Common myeloid progenitor, CD34-positive (primary cell): ENCODE measurements around the gene PMS2. TPM values are rescaled to one million over a fixed set of nuclear protein-coding genes. Genes with fewer than 3 reads are reported as not detected.
A peak's percentile ranks its signal among the peaks of the same experiment; 100 is the strongest.
"Not testable (repeated sequence)": the region's sequence is repeated elsewhere in the genome, so short reads cannot be mapped to it uniquely, and the experiment has no call there.

Experiments
- CTCF ChIA-PET: fragments of 350-600 bp; sonication (Branson Sonifier 250); formaldehyde crosslinking; loops from one replicate; lab custom pipeline; 2021; ENCODE audit warnings: antibody characterized with exemption; lab: Charles Lee
- POLR2A ChIA-PET: fragments of 350-600 bp; sonication (Branson Sonifier 250); formaldehyde crosslinking; loops from one replicate; lab custom pipeline; 2021; ENCODE audit warnings: antibody characterized with exemption; lab: Charles Lee
- DNase-seq, 3 donors: peaks; one replicate each; pipeline versions ENCODE4 v3.0.0 to v3.0.0-alpha.2; 2013
- H3K27ac ChIP-seq, 2 experiments: 1 replicate in 1 of 2; 2 replicates in 1 of 2; pipeline ENCODE4 v1.7.0; 2013; ENCODE audit warnings: inconsistent platforms in 2 of 2, low read length in 2 of 2, mild to moderate bottlenecking in 2 of 2, low read depth in 1 of 2, moderate library complexity in 1 of 2; ENCODE audit not compliant: severe bottlenecking in 2 of 2, insufficient read depth in 1 of 2, poor library complexity in 1 of 2
- H3K27me3 ChIP-seq, 5 experiments: replicated peaks in 2 of 5; 1 replicate in 3 of 5; 2 replicates in 2 of 5; pipeline versions ENCODE4 v1.6.1 to v1.7.0; 2013; ENCODE audit warnings: low read length in 4 of 5, mild to moderate bottlenecking in 2 of 5, moderate library complexity in 2 of 5, inconsistent platforms in 1 of 5; ENCODE audit not compliant: insufficient read depth in 5 of 5, control insufficient read depth in 4 of 5
- H3K36me3 ChIP-seq, 4 experiments: 1 replicate in 2 of 4; 2 replicates in 2 of 4; pipeline versions ENCODE4 v1.6.1 to v1.7.0; 2013; ENCODE audit warnings: low read length in 3 of 4, control low read depth in 1 of 4, mild to moderate bottlenecking in 1 of 4; ENCODE audit not compliant: control insufficient read depth in 4 of 4, insufficient read depth in 4 of 4
- H3K4me1 ChIP-seq, 4 experiments: 1 replicate in 3 of 4; 2 replicates in 1 of 4; pipeline versions ENCODE4 v1.6.1 to v1.7.1; 2013; ENCODE audit warnings: low read length in 3 of 4, mild to moderate bottlenecking in 3 of 4, control low read depth in 1 of 4, inconsistent platforms in 1 of 4, moderate library complexity in 1 of 4; ENCODE audit not compliant: control insufficient read depth in 4 of 4, insufficient read depth in 4 of 4; ENCODE audit errors: control extremely low read depth in 1 of 4
- H3K4me3 ChIP-seq, 7 experiments: 1 replicate in 4 of 7; 2 replicates in 3 of 7; pipeline versions ENCODE4 v1.5.1 to v1.7.0; 2013; ENCODE audit warnings: mild to moderate bottlenecking in 7 of 7, low read length in 6 of 7, moderate library complexity in 6 of 7, inconsistent platforms in 2 of 7, low read depth in 2 of 7, control low read depth in 1 of 7; ENCODE audit not compliant: insufficient read depth in 4 of 7, control insufficient read depth in 1 of 7; ENCODE audit errors: extremely low read depth in 1 of 7
- H3K9me3 ChIP-seq, 5 experiments: 1 replicate in 4 of 5; 2 replicates in 1 of 5; pipeline versions ENCODE4 v1.6.1 to v1.7.1; 2013; ENCODE audit warnings: low read length in 4 of 5, mild to moderate bottlenecking in 2 of 5, inconsistent platforms in 1 of 5, low read depth in 1 of 5, moderate library complexity in 1 of 5; ENCODE audit not compliant: control insufficient read depth in 4 of 5, insufficient read depth in 2 of 5; ENCODE audit errors: control extremely low read depth in 1 of 5
- WGBS: methylation state at CpG from one replicate; pipeline ENCODE4 v1.1.5; 2013; ENCODE audit not compliant: insufficient coverage; 5-methylcytosine and 5-hydroxymethylcytosine counted together
- polyA plus RNA-seq: library from polyadenylated mRNA; unstranded; fragments of 120-200 nt; gene quantifications from one replicate; pipeline ENCODE4 v1.2.1, GENCODE V29; 2013

The PMS2 gene
- polyA plus RNA-seq: 13.8 TPM

GRCh38 chr7:6008668-6009611 is at the start of gene PMS2, which contains the start of gene AIMP2:
TSS of gene PMS2 (minus strand) at chr7:6009049. CDS start at chr7:6009019, 30 bp downstream.
TSS of gene AIMP2 (plus strand) at chr7:6009272. CDS start at chr7:6009364, 92 bp downstream.
- peak within 1 kb of the TSS; percentile 66 to 92 (median 84) for H3K4me3 ChIP-seq
- POLR2A ChIA-PET: no interaction called here
- WGBS: 0% methylated on average over 81 of the region's 84 CpGs

DNA sequence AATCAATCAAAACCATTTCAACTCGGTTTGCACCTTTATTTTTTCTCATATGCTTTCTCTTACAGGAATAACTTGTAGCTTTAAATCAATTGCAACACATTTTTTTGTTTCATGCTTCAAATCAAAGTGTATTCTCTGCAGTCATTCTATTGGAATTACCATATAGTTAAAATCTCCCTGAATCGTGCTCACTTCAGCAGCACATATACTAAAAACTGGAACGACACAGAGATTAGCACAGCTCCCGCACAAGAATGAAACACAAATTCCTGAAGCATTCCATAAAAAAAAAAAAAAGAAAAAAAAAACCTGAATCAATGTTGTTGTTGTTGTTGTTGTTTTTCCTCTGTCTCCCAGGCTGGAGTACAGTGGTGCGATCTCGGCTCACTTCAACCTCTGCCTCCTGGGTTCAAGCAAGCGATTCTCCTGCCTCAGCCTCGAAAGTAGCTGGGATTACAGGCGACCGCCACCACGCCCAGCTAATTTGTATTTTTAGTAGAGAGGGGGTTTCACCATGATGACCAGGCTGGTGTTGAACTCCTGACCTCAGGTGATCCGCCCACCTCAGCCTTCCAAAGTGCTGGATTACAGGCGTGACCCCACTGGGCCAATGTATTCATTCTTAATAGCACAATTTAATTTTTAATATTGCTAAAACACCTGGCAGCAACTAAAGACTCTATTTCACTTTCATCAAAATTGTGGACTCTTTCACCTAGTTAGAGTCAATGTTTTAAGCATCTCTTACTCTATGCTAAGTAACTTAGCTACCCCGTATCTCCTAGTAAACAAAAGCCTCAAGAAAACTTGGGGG is 48.7 kb upstream of the PMS2 start:
- H3K4me1 ChIP-seq: peaks cover 3 to 25% (median 18%) of the 10 kb centered on the region in 4 experiments
- peak overlapping the region in 6 of 7 experiments; percentile 76 to 94 (median 88) for H3K4me3 ChIP-seq
- CTCF ChIA-PET: interaction anchor here (1.1 to 1.9 kb wide), 3 partner anchors 11 to 502 kb away, joined by 3 to 9 read pairs (median 3); no protein-coding TSS in a partner anchor
- POLR2A ChIA-PET: interaction anchor here (0.6 kb wide), 1 partner anchor 276 kb away, joined by 3 read pairs; no protein-coding TSS in a partner anchor
- peak overlapping the region; percentile 74 to 93 for H3K27ac ChIP-seq
- H3K27me3 ChIP-seq: no peaks in the 10 kb centered on the region
- 96% methylated on average over 9 of the region's 14 CpGs for WGBS
- H3K9me3 ChIP-seq: no peaks in the 10 kb centered on the region
- H3K36me3 ChIP-seq: peaks cover 0 to 14% (median 5%) of the 10 kb centered on the region in 4 experiments
- DNase-seq: no peak

More at GRCh38 chr7:6008668-6009611, at the start of gene PMS2, which contains the start of gene AIMP2:
- Histone ChIP-seq H3K4me1 (peaks cover 2 to 19% (median 15%) of the 10 kb centered on the region in 4 experiments), H3K36me3 (peaks cover 2 to 18% (median 7%) of the 10 kb centered on the region in 4 experiments), H3K27ac (peak within 1 kb of the TSS; percentile 61 to 81), H3K9me3 (no peaks in the 10 kb centered on the region), H3K27me3 (no peaks in the 10 kb centered on the region)
- CTCF ChIA-PET: interaction anchor here (1.5 to 4.3 kb wide), 5 partner anchors 11 to 350 kb away, joined by 4 to 20 read pairs (median 5); no protein-coding TSS in a partner anchor
- peak; percentile 95 to 96 (median 96) for DNase-seq

DNA sequence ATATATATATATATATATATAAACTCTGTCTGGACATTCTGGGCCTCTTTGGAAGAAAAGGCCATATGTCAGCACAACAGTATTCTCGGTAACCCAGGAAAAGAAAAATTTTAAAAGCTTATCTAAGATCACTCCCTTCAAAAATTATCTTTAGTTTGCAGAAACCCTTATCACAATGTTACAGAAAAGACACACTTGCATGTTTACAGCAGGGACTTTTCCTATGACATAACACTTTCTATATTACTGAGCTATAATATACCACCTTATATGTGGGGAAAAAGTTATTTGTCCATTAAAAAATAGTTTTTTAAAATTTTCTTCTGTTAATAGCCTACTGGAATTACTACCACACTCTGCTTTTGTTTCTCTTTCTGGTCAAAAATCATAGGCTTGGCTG is 47.8 kb upstream of the PMS2 start:
- WGBS: 71% methylated on average over 1 of the region's 1 CpG
- H3K9me3 ChIP-seq: no peaks in the 10 kb centered on the region
- H3K36me3 ChIP-seq: peaks cover 0 to 17% (median 7%) of the 10 kb centered on the region in 4 experiments
- H3K27ac ChIP-seq: peak overlapping the region; percentile 74 to 93
- peak; percentile 47 to 87 (median 75) for DNase-seq
- POLR2A ChIA-PET: interaction anchor here (0.7 kb wide), 1 partner anchor 9 kb away, joined by 3 read pairs; no protein-coding TSS in a partner anchor
- peaks cover 3 to 25% (median 18%) of the 10 kb centered on the region in 4 experiments for H3K4me1 ChIP-seq
- H3K4me3 ChIP-seq: peak overlapping the region in 3 of 7 experiments; percentile 16 to 94 (median 90)
- CTCF ChIA-PET: interaction anchor here (1.1 to 1.9 kb wide), 3 partner anchors 10 to 503 kb away, joined by 3 to 9 read pairs (median 3); no protein-coding TSS in a partner anchor
- no peaks in the 10 kb centered on the region for H3K27me3 ChIP-seq

- 100% methylated on average over 6 of the region's 9 CpGs for WGBS
- H3K4me3 ChIP-seq, H3K27me3 ChIP-seq, H3K4me1 ChIP-seq, DNase-seq, H3K9me3 ChIP-seq, H3K27ac ChIP-seq: not testable (repeated sequence)
- POLR2A ChIA-PET: interaction anchor here (0.7 kb wide), 1 partner anchor 17 kb away, joined by 7 read pairs; no protein-coding TSS in a partner anchor
- peaks cover 5 to 44% (median 24%) of the 10 kb centered on the region in 4 experiments for H3K36me3 ChIP-seq
- CTCF ChIA-PET: interaction anchor here (1.5 kb wide), 1 partner anchor 24 kb away, joined by 3 read pairs; no protein-coding TSS in a partner anchor
Measured at GRCh38 chr7:6051185-6051584, 42.3 kb upstream of the PMS2 start.

GRCh38 chr7:6049780-6050179 is 40.9 kb upstream of the PMS2 start:
- no CpG with 5 or more reads among the region's 4 CpGs for WGBS
- ChIA-PET POLR2A (no interaction called here), CTCF (interaction anchor here (1.0 to 1.1 kb wide), 2 partner anchors 11 to 17 kb away, joined by 3 read pairs; no protein-coding TSS in a partner anchor)
- no peaks in the 10 kb centered on the region for H3K4me1 ChIP-seq
- no peaks in the 10 kb centered on the region for H3K9me3 ChIP-seq
- H3K27me3 ChIP-seq: no peaks in the 10 kb centered on the region
- H3K4me3 ChIP-seq: no peak overlapping the region
- peak overlapping the region in 1 of 2 experiments; percentile 14 for H3K27ac ChIP-seq
- DNase-seq: no peak
- H3K36me3 ChIP-seq: peaks cover 15 to 53% (median 28%) of the 10 kb centered on the region in 4 experiments

GRCh38 chr7:6035686-6036085 is 26.8 kb upstream of the PMS2 start:
- Histone ChIP-seq H3K27ac (no peak overlapping the region), H3K9me3 (no peaks in the 10 kb centered on the region), H3K4me3 (no peak overlapping the region), H3K36me3 (peaks cover 13 to 83% (median 60%) of the 10 kb centered on the region in 4 experiments), H3K27me3 (no peaks in the 10 kb centered on the region), H3K4me1 (no peaks in the 10 kb centered on the region)
- ChIA-PET POLR2A (no interaction called here), CTCF (interaction anchor here (1.6 kb wide), 1 partner anchor 9 kb away, joined by 7 read pairs; no protein-coding TSS in a partner anchor)
- DNase-seq: no peak
- WGBS: 98% methylated on average over 13 of the region's 13 CpGs
